Stimulated activated naive CD4-positive, alpha-beta T cell (primary cell): ENCODE measurements around the gene HLA-E.
"Not testable (repeated sequence)": the region's sequence is repeated elsewhere in the genome, so short reads cannot be mapped to it uniquely, and the experiment has no call there.

Experiments used
- DNase-seq, 6 experiments: peaks; one replicate each; lab custom pipeline; 2025; lab: John Stamatoyannopoulos, UW

Gene HLA-E

GRCh38 chr6:30507849-30508827 is 18.8 kb downstream of the HLA-E start:
- no peak for DNase-seq

- DNase-seq: peak in 3 of 6 experiments; percentile 83 to 88 (median 85)
Measured at GRCh38 chr6:30508890-30509736, 19.8 kb downstream of the HLA-E start.

- DNase-seq: no peak
Measured at GRCh38 chr6:30510419-30511168, 21.3 kb downstream of the HLA-E start.

GRCh38 chr6:30511169-30511546 is 21.8 kb downstream of the HLA-E start:
- DNase-seq: no peak

- DNase-seq: no peak
Measured at GRCh38 chr6:30513451-30513850, 24.1 kb downstream of the HLA-E start.

GRCh38 chr6:30515106-30515505 is 25.8 kb downstream of the HLA-E start:
- DNase-seq: no peak

- peak; percentile 77 to 96 (median 92) for DNase-seq
Measured at GRCh38 chr6:30515944-30516753, 26.8 kb downstream of the HLA-E start.

GRCh38 chr6:30516754-30517076 is 27.4 kb downstream of the HLA-E start:
- not testable (repeated sequence) for DNase-seq

- not testable (repeated sequence) for DNase-seq
Measured at GRCh38 chr6:30517767-30518504, 28.6 kb downstream of the HLA-E start.

GRCh38 chr6:30518505-30519145 is 29.3 kb downstream of the HLA-E start:
- DNase-seq: peak in 4 of 6 experiments; percentile 17 to 63 (median 51)

- no peak for DNase-seq
Measured at GRCh38 chr6:30520522-30520921, 31.2 kb downstream of the HLA-E start.

GRCh38 chr6:30521082-30521481 is 31.8 kb downstream of the HLA-E start:
- not testable (repeated sequence) for DNase-seq

- DNase-seq: not testable (repeated sequence)
Measured at GRCh38 chr6:30521952-30522351, 32.6 kb downstream of the HLA-E start.

- not testable (repeated sequence) for DNase-seq
Measured at GRCh38 chr6:30526444-30526843, 37.1 kb downstream of the HLA-E start.

GRCh38 chr6:30529349-30529875 is 40.1 kb downstream of the HLA-E start:
- not testable (repeated sequence) for DNase-seq

- DNase-seq: no peak
Measured at GRCh38 chr6:30530014-30530413, 40.7 kb downstream of the HLA-E start.

GRCh38 chr6:30533460-30534294 is 44.4 kb downstream of the HLA-E start:
- no peak for DNase-seq

GRCh38 chr6:30537931-30538330 is 48.6 kb downstream of the HLA-E start:
- no peak for DNase-seq
